Ovary (tissue), 3 donors: ENCODE results near the gene KCNJ10.

Experiments used
- POLR2A ChIP-seq: fragments of 450-650 bp; IDR thresholded peaks from one replicate; pipeline ENCODE4 v1.6.1; 2017; ENCODE audit warnings: antibody characterized with exemption, mild to moderate bottlenecking, moderate library complexity
- TF ChIP-seq, protein P1 (sequence below), 3 donors: fragments of 450-650 bp in 2 of 3; fragments of 200-600 bp in 1 of 3; IDR thresholded peaks; one replicate each; pipeline versions ENCODE4 v1.5.1 to v1.8.0; 2016 to 2022; ENCODE audit warnings: antibody characterized with exemption in 3 of 3, mild to moderate bottlenecking in 1 of 3
- donor health status: DM: no; HTN: no; CAD: no.

- TF ChIP-seq, protein P1, sequence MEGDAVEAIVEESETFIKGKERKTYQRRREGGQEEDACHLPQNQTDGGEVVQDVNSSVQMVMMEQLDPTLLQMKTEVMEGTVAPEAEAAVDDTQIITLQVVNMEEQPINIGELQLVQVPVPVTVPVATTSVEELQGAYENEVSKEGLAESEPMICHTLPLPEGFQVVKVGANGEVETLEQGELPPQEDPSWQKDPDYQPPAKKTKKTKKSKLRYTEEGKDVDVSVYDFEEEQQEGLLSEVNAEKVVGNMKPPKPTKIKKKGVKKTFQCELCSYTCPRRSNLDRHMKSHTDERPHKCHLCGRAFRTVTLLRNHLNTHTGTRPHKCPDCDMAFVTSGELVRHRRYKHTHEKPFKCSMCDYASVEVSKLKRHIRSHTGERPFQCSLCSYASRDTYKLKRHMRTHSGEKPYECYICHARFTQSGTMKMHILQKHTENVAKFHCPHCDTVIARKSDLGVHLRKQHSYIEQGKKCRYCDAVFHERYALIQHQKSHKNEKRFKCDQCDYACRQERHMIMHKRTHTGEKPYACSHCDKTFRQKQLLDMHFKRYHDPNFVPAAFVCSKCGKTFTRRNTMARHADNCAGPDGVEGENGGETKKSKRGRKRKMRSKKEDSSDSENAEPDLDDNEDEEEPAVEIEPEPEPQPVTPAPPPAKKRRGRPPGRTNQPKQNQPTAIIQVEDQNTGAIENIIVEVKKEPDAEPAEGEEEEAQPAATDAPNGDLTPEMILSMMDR (IDR thresholded peaks at IDR 0.05), result no peak
- no peak for TF ChIP-seq POLR2A
Measured at GRCh38 chr1:160061369-160062229, 8.4 kb downstream of the KCNJ10 start.
